Measurements from ENCODE around the gene VPS4A. TPM values are rescaled to one million over a fixed set of nuclear protein-coding genes. Genes with fewer than 3 reads are reported as not detected.
A peak's percentile ranks its signal among the peaks of the same experiment; 100 is the strongest.

Gene VPS4A
- total RNA-seq, 2 donors from 2014 or later: 28.6 to 37.8 TPM

- no peaks in the 10 kb centered on the region for H3K9me3 Mint-ChIP-seq
- H3K9ac ChIP-seq (ENCODE audit: extremely low read depth, low read length, poor library complexity, severe bottlenecking): no peak overlapping the region
Measured at GRCh38 chr16:69309316-69309715, 1.8 kb upstream of the VPS4A start.

GRCh38 chr16:69311533-69312387 lies 610 bp downstream of the VPS4A start:
- H3K27ac ChIP-seq (ENCODE audit: low read depth, low read length): peak overlapping the region; percentile 16

More at GRCh38 chr16:69309316-69309715, 1.8 kb upstream of the VPS4A start:
- H3K36me3 ChIP-seq (ENCODE audit: control insufficient read depth, insufficient read depth, low read length): peaks cover 4% of the 10 kb centered on the region
- no peaks in the 10 kb centered on the region for H3K27me3 ChIP-seq (ENCODE audit: control insufficient read depth, insufficient read depth, low read length, poor library complexity, severe bottlenecking)
- no peaks in the 10 kb centered on the region for H3K4me1 ChIP-seq (ENCODE audit: control insufficient read depth, insufficient read depth, low read length)
- H3K4me1 Mint-ChIP-seq: peaks cover 5% of the 10 kb centered on the region
- no peak overlapping the region for H3K4me3 ChIP-seq (ENCODE audit: low read length)
- 91 to 93% methylated on average over 10 to 12 of the region's 12 CpGs for WGBS, 2 experiments (ENCODE audit: insufficient coverage in 1 of 2, insufficient read length in 1 of 2)
- H3K36me3 Mint-ChIP-seq (ENCODE audit: low read depth): peaks cover 3% of the 10 kb centered on the region
- H3K27ac Mint-ChIP-seq: no peak overlapping the region
- H3K27ac ChIP-seq (ENCODE audit: low read depth, low read length): no peak overlapping the region
- no peaks in the 10 kb centered on the region for H3K27me3 Mint-ChIP-seq (ENCODE audit: insufficient read depth)
- TF ChIP-seq, protein P1, sequence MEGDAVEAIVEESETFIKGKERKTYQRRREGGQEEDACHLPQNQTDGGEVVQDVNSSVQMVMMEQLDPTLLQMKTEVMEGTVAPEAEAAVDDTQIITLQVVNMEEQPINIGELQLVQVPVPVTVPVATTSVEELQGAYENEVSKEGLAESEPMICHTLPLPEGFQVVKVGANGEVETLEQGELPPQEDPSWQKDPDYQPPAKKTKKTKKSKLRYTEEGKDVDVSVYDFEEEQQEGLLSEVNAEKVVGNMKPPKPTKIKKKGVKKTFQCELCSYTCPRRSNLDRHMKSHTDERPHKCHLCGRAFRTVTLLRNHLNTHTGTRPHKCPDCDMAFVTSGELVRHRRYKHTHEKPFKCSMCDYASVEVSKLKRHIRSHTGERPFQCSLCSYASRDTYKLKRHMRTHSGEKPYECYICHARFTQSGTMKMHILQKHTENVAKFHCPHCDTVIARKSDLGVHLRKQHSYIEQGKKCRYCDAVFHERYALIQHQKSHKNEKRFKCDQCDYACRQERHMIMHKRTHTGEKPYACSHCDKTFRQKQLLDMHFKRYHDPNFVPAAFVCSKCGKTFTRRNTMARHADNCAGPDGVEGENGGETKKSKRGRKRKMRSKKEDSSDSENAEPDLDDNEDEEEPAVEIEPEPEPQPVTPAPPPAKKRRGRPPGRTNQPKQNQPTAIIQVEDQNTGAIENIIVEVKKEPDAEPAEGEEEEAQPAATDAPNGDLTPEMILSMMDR (conservative IDR thresholded peaks at IDR 0.05): peak; percentile 17
- no peak overlapping the region for H3K4me3 Mint-ChIP-seq
- DNase-seq: no peak
- H3K9me3 ChIP-seq (ENCODE audit: control insufficient read depth, low read length): no peaks in the 10 kb centered on the region

DNA sequence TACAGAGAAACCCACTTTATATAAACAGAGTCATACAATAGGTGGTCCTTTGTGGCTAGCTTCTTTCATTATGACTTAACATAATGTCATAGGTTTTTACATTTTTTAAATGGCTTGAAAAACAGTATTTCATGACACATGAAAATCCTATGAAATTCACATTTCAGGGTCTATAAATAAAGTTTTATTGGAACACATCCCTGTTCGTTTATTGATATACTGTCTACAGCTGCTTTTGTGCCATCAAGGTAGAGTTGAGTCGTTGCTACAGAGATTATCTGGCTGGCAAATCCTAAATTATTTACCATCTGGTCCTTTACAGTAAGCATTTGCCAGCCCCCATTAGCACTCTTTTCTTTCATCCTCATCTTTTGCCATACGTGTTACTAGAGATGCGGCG lies 2.3 kb downstream of the VPS4A start:
- Histone ChIP-seq H3K9ac (ENCODE audit: extremely low read depth, low read length, poor library complexity, severe bottlenecking) (no peak overlapping the region), H3K9me3 (ENCODE audit: control insufficient read depth, low read length) (no peaks in the 10 kb centered on the region), H3K4me1 (ENCODE audit: control insufficient read depth, insufficient read depth, low read length) (no peaks in the 10 kb centered on the region), H3K27me3 (ENCODE audit: control insufficient read depth, insufficient read depth, low read length, poor library complexity, severe bottlenecking) (no peaks in the 10 kb centered on the region), H3K27ac (ENCODE audit: low read depth, low read length) (no peak overlapping the region), H3K36me3 (ENCODE audit: control insufficient read depth, insufficient read depth, low read length) (peaks cover 35% of the 10 kb centered on the region), H3K4me3 (ENCODE audit: low read length) (no peak overlapping the region)
- WGBS, 2 experiments (ENCODE audit: insufficient coverage in 1 of 2, insufficient read length in 1 of 2): 97 to 100% methylated on average over 5 of the region's 5 CpGs
- no peak for DNase-seq
- Mint-ChIP-seq H3K27ac (no peak overlapping the region), H3K4me1 (peaks cover 5% of the 10 kb centered on the region), H3K4me3 (no peak overlapping the region), H3K27me3 (ENCODE audit: insufficient read depth) (no peaks in the 10 kb centered on the region), H3K36me3 (ENCODE audit: low read depth) (peaks cover 29% of the 10 kb centered on the region), H3K9me3 (no peaks in the 10 kb centered on the region)
- TF ChIP-seq, protein P1 (conservative IDR thresholded peaks at IDR 0.05): no peak

More at GRCh38 chr16:69311533-69312387, 610 bp downstream of the VPS4A start:
- Histone ChIP-seq H3K9me3 (ENCODE audit: control insufficient read depth, low read length) (no peaks in the 10 kb centered on the region), H3K36me3 (ENCODE audit: control insufficient read depth, insufficient read depth, low read length) (peaks cover 26% of the 10 kb centered on the region), H3K27me3 (ENCODE audit: control insufficient read depth, insufficient read depth, low read length, poor library complexity, severe bottlenecking) (no peaks in the 10 kb centered on the region), H3K4me1 (ENCODE audit: control insufficient read depth, insufficient read depth, low read length) (no peaks in the 10 kb centered on the region), H3K4me3 (ENCODE audit: low read length) (peak overlapping the region; percentile 87), H3K9ac (ENCODE audit: extremely low read depth, low read length, poor library complexity, severe bottlenecking) (peak overlapping the region; percentile 48)
- DNase-seq: peak; percentile 89
- whole genome bisulfite sequencing, 2 experiments (ENCODE audit: insufficient coverage in 1 of 2, insufficient read length in 1 of 2): 3 to 5% methylated on average over 33 to 59 of the region's 59 CpGs
- H3K27ac Mint-ChIP-seq: peak overlapping the region; percentile 90
- TF ChIP-seq, protein P1 (conservative IDR thresholded peaks at IDR 0.05): no peak
- no peaks in the 10 kb centered on the region for H3K27me3 Mint-ChIP-seq (ENCODE audit: insufficient read depth)
- peaks cover 5% of the 10 kb centered on the region for H3K4me1 Mint-ChIP-seq
- peak overlapping the region; percentile 95 for H3K4me3 Mint-ChIP-seq
- peaks cover 17% of the 10 kb centered on the region for H3K36me3 Mint-ChIP-seq (ENCODE audit: low read depth)
- no peaks in the 10 kb centered on the region for H3K9me3 Mint-ChIP-seq

All from endodermal cell (in vitro differentiated cells).